H9 (cell line): Measurements from ENCODE around the gene COL23A1. TPM values are rescaled to one million over a fixed set of nuclear protein-coding genes. Genes with fewer than 3 reads are reported as not detected.

ENCODE experiments used
- DNase-seq: peaks from one replicate; pipeline ENCODE4 v3.0.0-alpha.2; 2017
- H2AFZ ChIP-seq: one replicate; pipeline ENCODE4 v1.6.1; 2013; ENCODE audit warnings: mild to moderate bottlenecking, low read length, control low read depth, moderate library complexity
- H2AK5ac ChIP-seq: 2 replicates; pipeline ENCODE4 v1.6.1; 2013; ENCODE audit warnings: low read length, control low read depth, mixed read lengths; ENCODE audit not compliant: insufficient read length
- H2BK120ac ChIP-seq: one replicate; pipeline ENCODE4 v1.6.1; 2013; ENCODE audit warnings: low read depth, mild to moderate bottlenecking, low read length, control low read depth, inconsistent platforms; ENCODE audit not compliant: poor library complexity, severe bottlenecking
- H2BK12ac ChIP-seq: 2 replicates; pipeline ENCODE4 v1.6.1; 2013; ENCODE audit warnings: low read length, control low read depth, mixed read lengths, low read depth; ENCODE audit not compliant: insufficient read length
- H2BK15ac ChIP-seq: 2 replicates; pipeline ENCODE4 v1.6.1; 2013; ENCODE audit warnings: low read depth, low read length, control low read depth
- H2BK20ac ChIP-seq: one replicate; pipeline ENCODE4 v1.6.1; 2013; ENCODE audit warnings: low read depth, mild to moderate bottlenecking, low read length, control low read depth, inconsistent platforms; ENCODE audit not compliant: poor library complexity, severe bottlenecking
- H2BK5ac ChIP-seq: 2 replicates; pipeline ENCODE4 v1.6.1; 2013; ENCODE audit warnings: low read length, control low read depth, mixed read lengths; ENCODE audit not compliant: insufficient read length
- H3K14ac ChIP-seq: 2 replicates; pipeline ENCODE4 v1.6.1; 2013; ENCODE audit warnings: low read length, control low read depth; ENCODE audit not compliant: insufficient read depth
- H3K18ac ChIP-seq: 2 replicates; pipeline ENCODE4 v1.6.1; 2013; ENCODE audit warnings: low read depth, mild to moderate bottlenecking, mixed read lengths, low read length, control low read depth; ENCODE audit not compliant: insufficient read length
- H3K23ac ChIP-seq: 2 replicates; pipeline ENCODE4 v1.6.1; 2013; ENCODE audit warnings: low read length, control low read depth, mixed read lengths, low read depth; ENCODE audit not compliant: insufficient read length
- H3K23me2 ChIP-seq: 2 replicates; pipeline ENCODE4 v1.6.1; 2013; ENCODE audit warnings: low read depth, mild to moderate bottlenecking, mixed read lengths, low read length, control low read depth; ENCODE audit not compliant: insufficient read length, poor library complexity, severe bottlenecking
- H3K27ac ChIP-seq: 2 replicates; pipeline ENCODE4 v1.5.1; 2013; ENCODE audit warnings: low read length, control low read depth, mixed read lengths, low read depth; ENCODE audit not compliant: insufficient read length
- H3K27me3 ChIP-seq: 2 replicates; pipeline ENCODE4 v1.6.1; 2013; ENCODE audit warnings: low read length, control low read depth, inconsistent platforms; ENCODE audit not compliant: insufficient read depth
- H3K4ac ChIP-seq: 2 replicates; pipeline ENCODE4 v1.6.1; 2013; ENCODE audit warnings: low read depth, mild to moderate bottlenecking, control low read depth, inconsistent platforms, low read length, moderate library complexity
- H3K4me1 ChIP-seq: 2 replicates; pipeline ENCODE4 v1.6.1; 2013; ENCODE audit warnings: low read length, control low read depth, inconsistent platforms; ENCODE audit not compliant: insufficient read depth
- H3K4me2 ChIP-seq: 2 replicates; pipeline ENCODE4 v1.6.1; 2013; ENCODE audit warnings: low read length, control low read depth, mixed read lengths; ENCODE audit not compliant: insufficient read length, insufficient read depth
- H3K56ac ChIP-seq: 2 replicates; pipeline ENCODE4 v1.6.1; 2013; ENCODE audit warnings: low read depth, mild to moderate bottlenecking, mixed read lengths, low read length, control low read depth; ENCODE audit not compliant: insufficient read length
- H3K79me1 ChIP-seq: 2 replicates; pipeline ENCODE4 v1.6.1; 2013; ENCODE audit warnings: low read depth, mild to moderate bottlenecking, moderate library complexity, low read length, control low read depth, inconsistent platforms; ENCODE audit not compliant: insufficient read depth, poor library complexity, severe bottlenecking
- H3K79me2 ChIP-seq: 2 replicates; pipeline ENCODE4 v1.6.1; 2013; ENCODE audit warnings: low read length, control low read depth, inconsistent platforms; ENCODE audit not compliant: insufficient read depth
- H3K9ac ChIP-seq: 2 replicates; pipeline ENCODE4 v1.6.1; 2013; ENCODE audit warnings: low read length, control low read depth, mixed read lengths; ENCODE audit not compliant: insufficient read length; ENCODE audit errors: extremely low read depth
- H3K9me3 ChIP-seq: one replicate; pipeline ENCODE4 v1.6.1; 2013; ENCODE audit warnings: low read depth, low read length, inconsistent platforms; ENCODE audit not compliant: control insufficient read depth
- H3T11ph ChIP-seq: one replicate; pipeline ENCODE4 v1.6.1; 2013; ENCODE audit warnings: mild to moderate bottlenecking, low read length, control low read depth, inconsistent platforms
- H4K20me1 ChIP-seq: one replicate; pipeline ENCODE4 v1.6.1; 2013; ENCODE audit not compliant: control insufficient read depth, insufficient read length, insufficient read depth
- H4K5ac ChIP-seq: 2 replicates; pipeline ENCODE4 v1.6.1; 2013; ENCODE audit warnings: low read depth, mild to moderate bottlenecking, mixed read lengths, low read length, control low read depth; ENCODE audit not compliant: insufficient read length
- H4K8ac ChIP-seq: replicated peaks from 2 replicates; pipeline ENCODE4 v1.6.1; 2013; ENCODE audit warnings: low read length, control low read depth, mixed read lengths, low read depth; ENCODE audit not compliant: insufficient read length
- H4K91ac ChIP-seq: 2 replicates; pipeline ENCODE4 v1.6.1; 2013; ENCODE audit warnings: low read depth, mild to moderate bottlenecking, moderate library complexity, mixed read lengths, low read length, control low read depth; ENCODE audit not compliant: insufficient read length
- H3K27ac Mint-ChIP-seq, 3 experiments: 2 replicates in 2 of 3; 3 replicates in 1 of 3; pipeline ENCODE4 v1.8.0; 2020 to 2021; ENCODE audit warnings: mixed read lengths in 3 of 3, mild to moderate bottlenecking in 1 of 3, moderate library complexity in 1 of 3
- H3K27me3 Mint-ChIP-seq: 2 replicates; pipeline ENCODE4 v1.8.0; 2021; ENCODE audit warnings: low read depth, mild to moderate bottlenecking, moderate library complexity, mixed read lengths
- H3K36me3 Mint-ChIP-seq, 3 experiments: 2 replicates in 2 of 3; 3 replicates in 1 of 3; pipeline ENCODE4 v1.8.0; 2020 to 2021; ENCODE audit warnings: low read depth in 3 of 3, mixed read lengths in 3 of 3; ENCODE audit not compliant: insufficient read depth in 1 of 3
- H3K4me1 Mint-ChIP-seq, 2 experiments: 2 replicates each; pipeline ENCODE4 v1.8.0; 2020; ENCODE audit warnings: mixed read lengths in 2 of 2
- H3K4me3 Mint-ChIP-seq, 2 experiments: 2 replicates in 1 of 2; 3 replicates in 1 of 2; pipeline ENCODE4 v1.8.0; 2020 to 2021; ENCODE audit warnings: mild to moderate bottlenecking in 2 of 2, mixed read lengths in 2 of 2, moderate library complexity in 1 of 2
- H3K9me3 Mint-ChIP-seq, 2 experiments: 2 replicates in 1 of 2; 3 replicates in 1 of 2; pipeline ENCODE4 v1.8.0; 2020; ENCODE audit warnings: mild to moderate bottlenecking in 2 of 2, mixed read lengths in 2 of 2, moderate library complexity in 1 of 2
- WGBS: extraction: QIAGEN DNeasy Blood & Tissue Kit; methylation state at CpG from one replicate; pipeline ENCODE4 v1.1.7; 2013; ENCODE audit warnings: missing lambda C conversion rate, low lambda C conversion rate, mixed read lengths; ENCODE audit not compliant: insufficient read length; ENCODE audit errors: extremely low coverage; 5-methylcytosine and 5-hydroxymethylcytosine counted together
- total RNA-seq: library from RNA; stranded (reverse); gene quantifications from 2 replicates; pipeline ENCODE4 v1.2.1, GENCODE V29; 2021
- TF ChIP-seq, protein P1 (sequence below): fragments of 200-600 bp; sonication (generic); conservative IDR thresholded peaks from 3 replicates; pipeline ENCODE4 v1.8.0; 2021; ENCODE audit warnings: antibody characterized with exemption, mild to moderate bottlenecking

COL23A1 gene
- total RNA-seq, 1 experiment from 2014 or later: 2.6 TPM

DNA sequence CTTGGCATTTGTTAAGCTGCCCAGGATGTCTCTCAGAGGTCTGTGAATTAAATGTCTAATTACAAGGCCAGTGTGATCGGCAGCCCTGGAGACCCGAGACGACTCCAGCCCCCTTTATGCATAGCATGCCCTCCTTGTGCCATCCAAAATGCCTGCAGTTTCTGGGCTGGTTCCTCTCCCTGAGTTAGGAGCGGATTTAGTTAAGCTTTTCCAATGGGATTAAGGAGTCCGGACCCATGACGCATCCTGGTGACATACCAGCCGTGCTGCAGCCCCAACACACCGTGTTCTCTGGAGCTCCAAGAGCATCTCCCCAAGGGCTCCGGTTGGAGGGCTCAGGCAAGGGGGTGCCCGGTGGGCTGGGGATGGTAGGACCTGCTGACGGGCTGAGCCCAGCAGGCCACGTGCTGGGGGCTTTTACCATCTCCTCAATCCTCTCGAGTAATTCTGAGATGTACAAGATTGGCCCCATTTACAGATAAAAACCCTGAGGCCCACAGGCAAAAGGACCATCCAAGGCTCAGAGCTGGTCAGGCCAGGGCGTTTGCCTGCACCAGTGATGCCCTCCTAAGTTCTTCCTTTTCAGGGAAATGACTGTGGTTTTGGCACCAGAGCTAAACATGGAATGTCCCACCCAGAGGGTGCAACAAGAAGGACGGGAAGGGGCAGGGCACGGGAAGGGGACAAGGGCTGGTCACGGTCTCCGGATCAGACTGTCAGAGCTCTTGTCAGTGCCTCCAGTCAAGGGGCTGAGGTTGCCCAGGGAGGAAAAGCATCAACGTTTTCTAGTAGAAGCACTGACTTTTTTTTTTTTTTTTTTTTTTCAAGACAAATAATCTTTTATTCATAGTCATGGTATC, 275.0 kb downstream of the COL23A1 start:
- H3K4ac ChIP-seq: no peak overlapping the region
- H3K79me1 ChIP-seq: no peaks in the 10 kb centered on the region
- peaks cover 3% of the 10 kb centered on the region for H3K23me2 ChIP-seq
- H3K18ac ChIP-seq: no peak overlapping the region
- no peaks in the 10 kb centered on the region for H3K27me3 ChIP-seq
- no peak overlapping the region for H3K56ac ChIP-seq
- H2BK5ac ChIP-seq: peak overlapping the region; percentile 12
- H3T11ph ChIP-seq: no peak overlapping the region
- no peak overlapping the region for H3K27ac ChIP-seq
- H3K27me3 Mint-ChIP-seq: no peaks in the 10 kb centered on the region; the same call in 1 of the 2 replicates
- H3K27ac Mint-ChIP-seq: no peak overlapping the region
- peaks cover 5 to 7% of the 10 kb centered on the region in 2 experiments for H3K4me1 Mint-ChIP-seq
- H3K4me1 ChIP-seq: no peaks in the 10 kb centered on the region; the same call in 1 of the 2 replicates
- no peak overlapping the region for H2BK15ac ChIP-seq
- no peak overlapping the region for H2BK20ac ChIP-seq
- H3K9me3 Mint-ChIP-seq: no peaks in the 10 kb centered on the region
- H3K9me3 ChIP-seq: no peaks in the 10 kb centered on the region
- H4K20me1 ChIP-seq: no peaks in the 10 kb centered on the region
- H2BK120ac ChIP-seq: no peak overlapping the region
- H3K36me3 Mint-ChIP-seq: no peaks in the 10 kb centered on the region; a peak in 1 of 7 replicates
- no peaks in the 10 kb centered on the region for H3K79me2 ChIP-seq
- no peak overlapping the region for H3K4me3 Mint-ChIP-seq
- H2AK5ac ChIP-seq: no peak overlapping the region
- no peak overlapping the region for H4K91ac ChIP-seq
- no peak overlapping the region for H4K5ac ChIP-seq
- TF ChIP-seq, protein P1, sequence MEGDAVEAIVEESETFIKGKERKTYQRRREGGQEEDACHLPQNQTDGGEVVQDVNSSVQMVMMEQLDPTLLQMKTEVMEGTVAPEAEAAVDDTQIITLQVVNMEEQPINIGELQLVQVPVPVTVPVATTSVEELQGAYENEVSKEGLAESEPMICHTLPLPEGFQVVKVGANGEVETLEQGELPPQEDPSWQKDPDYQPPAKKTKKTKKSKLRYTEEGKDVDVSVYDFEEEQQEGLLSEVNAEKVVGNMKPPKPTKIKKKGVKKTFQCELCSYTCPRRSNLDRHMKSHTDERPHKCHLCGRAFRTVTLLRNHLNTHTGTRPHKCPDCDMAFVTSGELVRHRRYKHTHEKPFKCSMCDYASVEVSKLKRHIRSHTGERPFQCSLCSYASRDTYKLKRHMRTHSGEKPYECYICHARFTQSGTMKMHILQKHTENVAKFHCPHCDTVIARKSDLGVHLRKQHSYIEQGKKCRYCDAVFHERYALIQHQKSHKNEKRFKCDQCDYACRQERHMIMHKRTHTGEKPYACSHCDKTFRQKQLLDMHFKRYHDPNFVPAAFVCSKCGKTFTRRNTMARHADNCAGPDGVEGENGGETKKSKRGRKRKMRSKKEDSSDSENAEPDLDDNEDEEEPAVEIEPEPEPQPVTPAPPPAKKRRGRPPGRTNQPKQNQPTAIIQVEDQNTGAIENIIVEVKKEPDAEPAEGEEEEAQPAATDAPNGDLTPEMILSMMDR: no peak
- H3K4me2 ChIP-seq: no peak overlapping the region
- WGBS: no CpG with 5 or more reads among the region's 19 CpGs
- no peak overlapping the region for H4K8ac ChIP-seq
- no peak overlapping the region for H2BK12ac ChIP-seq
- no peak overlapping the region for H3K9ac ChIP-seq
- no peak overlapping the region for H3K23ac ChIP-seq
- no peak for DNase-seq
- H3K14ac ChIP-seq: no peak overlapping the region
- H2AFZ ChIP-seq: no peak overlapping the region
